Activated naive CD8-positive, alpha-beta T cell treated with anti-CD3 and anti-CD28 coated beads, Interleukin-2, amount 10 ng/mL, durations not matched to agents 7 days and 5 days (primary cell): ENCODE results near the gene CHST11. TPM values are rescaled to one million over a fixed set of nuclear protein-coding genes. Genes with fewer than 3 reads are reported as not detected.
"Not testable (repeated sequence)": the region's sequence is repeated elsewhere in the genome, so short reads cannot be mapped to it uniquely, and the experiment has no call there.

Experiments used
- ATAC-seq: fragments of 150-1000 bp; cut with Tn5 transposase; one replicate; pipeline ENCODE4 v1.10.0; 2021; ENCODE audit warnings: low read depth, moderate library complexity
- POLR2A ChIA-PET: fragments of 350-600 bp; sonication (Branson Sonifier 250); formaldehyde crosslinking; loops from one replicate; lab custom pipeline; 2021; ENCODE audit warnings: antibody characterized with exemption; lab: Charles Lee
- DNase-seq: peaks from one replicate; pipeline ENCODE4 v3.0.0; 2021
- H3K27ac Mint-ChIP-seq: one replicate; pipeline ENCODE4 v1.8.0; 2022; ENCODE audit warnings: mild to moderate bottlenecking, mixed read lengths
- H3K27me3 Mint-ChIP-seq: one replicate; pipeline ENCODE4 v1.8.0; 2022; ENCODE audit warnings: mild to moderate bottlenecking, moderate library complexity, mixed read lengths
- H3K36me3 Mint-ChIP-seq: one replicate; pipeline ENCODE4 v1.8.0; 2021; ENCODE audit warnings: mild to moderate bottlenecking, mixed read lengths
- H3K4me1 Mint-ChIP-seq: one replicate; pipeline ENCODE4 v1.8.0; 2021; ENCODE audit warnings: mixed read lengths
- H3K4me3 Mint-ChIP-seq: one replicate; pipeline ENCODE4 v1.8.0; 2022; ENCODE audit warnings: mild to moderate bottlenecking, moderate library complexity, mixed read lengths
- H3K9me3 Mint-ChIP-seq: one replicate; pipeline ENCODE4 v1.8.0; 2021; ENCODE audit warnings: mixed read lengths
- total RNA-seq, 2 experiments: library from RNA; stranded (reverse); gene quantifications; one replicate each; pipeline ENCODE4 v1.2.3, GENCODE V29; 2021

The CHST11 gene
- total RNA-seq, 2 experiments from 2014 or later, result 64.9 to 72.9 TPM

- H3K36me3 Mint-ChIP-seq, result peaks cover 22% of the 10 kb centered on the region
- POLR2A ChIA-PET, result interaction anchor here (0.6 kb wide), 1 partner anchor 9 kb away, joined by 3 read pairs; no protein-coding TSS in a partner anchor
- H3K9me3 Mint-ChIP-seq, result no peaks in the 10 kb centered on the region
- ATAC-seq, result no peak
- H3K4me3 Mint-ChIP-seq, result no peak overlapping the region
- no peak for DNase-seq
- no peak overlapping the region for H3K27ac Mint-ChIP-seq
- H3K4me1 Mint-ChIP-seq, result peaks cover 26% of the 10 kb centered on the region
- H3K27me3 Mint-ChIP-seq, result no peaks in the 10 kb centered on the region
Observed at GRCh38 chr12:104600790-104601739, 144.3 kb downstream of the CHST11 start.

GRCh38 chr12:104602406-104602805 is 145.7 kb downstream of the CHST11 start:
- ATAC-seq (no peak), DNase-seq (no peak)
- Mint-ChIP-seq H3K4me1 (peaks cover 28% of the 10 kb centered on the region), H3K27me3 (no peaks in the 10 kb centered on the region), H3K36me3 (peaks cover 32% of the 10 kb centered on the region), H3K9me3 (no peaks in the 10 kb centered on the region), H3K4me3 (no peak overlapping the region), H3K27ac (no peak overlapping the region)
- POLR2A ChIA-PET, result no interaction called here

DNA sequence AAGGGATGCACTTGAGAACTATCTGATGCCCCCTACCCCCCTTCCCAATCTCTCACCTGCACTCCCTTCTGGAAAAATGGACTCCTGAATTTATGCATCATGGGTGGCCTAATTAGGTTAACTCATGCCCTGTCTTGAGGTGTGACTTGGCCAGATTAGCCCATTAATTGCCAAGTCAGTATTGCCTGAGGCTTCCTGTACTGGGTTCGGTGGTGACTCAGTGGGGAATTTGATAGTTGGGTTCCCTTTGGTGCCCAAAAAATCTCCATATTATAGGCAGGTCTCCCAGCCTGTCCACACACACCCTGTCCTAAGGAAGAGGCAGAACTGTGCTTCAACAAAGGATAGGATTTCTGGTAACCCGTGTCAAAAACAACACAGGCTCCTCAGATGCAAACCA is 146.1 kb downstream of the CHST11 start:
- ATAC-seq (no peak), DNase-seq (no peak)
- no peaks in the 10 kb centered on the region for H3K27me3 Mint-ChIP-seq
- POLR2A ChIA-PET, result no interaction called here
- no peak overlapping the region for H3K27ac Mint-ChIP-seq
- H3K4me1 Mint-ChIP-seq, result peaks cover 28% of the 10 kb centered on the region
- peaks cover 33% of the 10 kb centered on the region for H3K36me3 Mint-ChIP-seq
- no peaks in the 10 kb centered on the region for H3K9me3 Mint-ChIP-seq
- H3K4me3 Mint-ChIP-seq, result no peak overlapping the region

- Mint-ChIP-seq H3K9me3 (no peaks in the 10 kb centered on the region), H3K4me3 (no peak overlapping the region), H3K36me3 (peaks cover 33% of the 10 kb centered on the region), H3K27me3 (no peaks in the 10 kb centered on the region), H3K4me1 (peaks cover 31% of the 10 kb centered on the region), H3K27ac (peak overlapping the region; percentile 55)
- POLR2A ChIA-PET, result no interaction called here
- ATAC-seq (peak; percentile 25), DNase-seq (no peak)
Observed at GRCh38 chr12:104603545-104603973, 146.8 kb downstream of the CHST11 start.

DNA sequence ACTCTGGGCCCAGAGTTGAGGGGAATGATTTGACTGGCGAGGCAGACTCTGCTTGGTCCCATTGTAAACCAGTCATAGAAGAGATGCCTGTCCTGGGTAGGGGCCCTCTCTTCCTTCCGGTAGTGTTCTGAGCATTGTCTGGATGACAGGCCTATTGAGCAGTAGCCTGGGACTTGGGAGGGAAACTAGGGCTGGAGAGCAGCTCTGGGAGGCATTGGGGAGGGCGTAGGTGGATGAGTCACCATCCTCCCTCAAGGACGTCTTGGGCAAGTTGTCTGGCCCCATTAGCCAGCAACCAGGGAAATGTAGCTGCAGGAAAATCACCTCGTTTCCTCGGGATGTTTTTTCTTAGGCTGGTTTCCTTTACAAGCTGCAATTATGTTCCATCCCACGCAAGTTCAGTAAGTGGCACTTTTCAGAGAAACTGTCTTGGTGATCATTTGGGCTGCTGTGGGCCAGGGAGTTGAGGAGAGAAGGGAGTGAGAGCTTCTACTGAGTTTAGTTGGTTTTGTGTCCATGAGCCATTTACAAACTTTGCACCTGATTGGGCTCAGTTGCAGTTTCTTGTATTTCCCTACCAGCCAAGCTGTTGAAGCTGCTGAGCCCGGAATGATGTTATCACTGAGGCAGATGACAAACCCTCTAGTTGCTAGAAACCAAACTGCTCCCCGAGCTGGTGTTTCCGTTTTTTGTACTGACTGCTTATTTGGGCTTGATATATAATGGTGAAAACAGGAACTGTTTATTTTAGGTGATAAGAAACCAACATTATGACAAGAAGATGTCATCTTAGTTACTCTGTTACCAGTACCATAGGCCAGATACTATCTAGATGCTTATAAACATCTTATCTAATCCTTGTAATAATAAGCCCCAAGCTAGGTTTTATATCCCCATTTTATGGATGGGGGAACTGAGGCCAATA is 147.6 kb downstream of the CHST11 start:
- Mint-ChIP-seq H3K9me3 (no peaks in the 10 kb centered on the region), H3K36me3 (peaks cover 36% of the 10 kb centered on the region), H3K27me3 (no peaks in the 10 kb centered on the region), H3K4me1 (peaks cover 34% of the 10 kb centered on the region), H3K27ac (peak overlapping the region; percentile 55), H3K4me3 (no peak overlapping the region)
- peak; percentile 51 for ATAC-seq
- DNase-seq, result no peak
- POLR2A ChIA-PET, result no interaction called here

DNA sequence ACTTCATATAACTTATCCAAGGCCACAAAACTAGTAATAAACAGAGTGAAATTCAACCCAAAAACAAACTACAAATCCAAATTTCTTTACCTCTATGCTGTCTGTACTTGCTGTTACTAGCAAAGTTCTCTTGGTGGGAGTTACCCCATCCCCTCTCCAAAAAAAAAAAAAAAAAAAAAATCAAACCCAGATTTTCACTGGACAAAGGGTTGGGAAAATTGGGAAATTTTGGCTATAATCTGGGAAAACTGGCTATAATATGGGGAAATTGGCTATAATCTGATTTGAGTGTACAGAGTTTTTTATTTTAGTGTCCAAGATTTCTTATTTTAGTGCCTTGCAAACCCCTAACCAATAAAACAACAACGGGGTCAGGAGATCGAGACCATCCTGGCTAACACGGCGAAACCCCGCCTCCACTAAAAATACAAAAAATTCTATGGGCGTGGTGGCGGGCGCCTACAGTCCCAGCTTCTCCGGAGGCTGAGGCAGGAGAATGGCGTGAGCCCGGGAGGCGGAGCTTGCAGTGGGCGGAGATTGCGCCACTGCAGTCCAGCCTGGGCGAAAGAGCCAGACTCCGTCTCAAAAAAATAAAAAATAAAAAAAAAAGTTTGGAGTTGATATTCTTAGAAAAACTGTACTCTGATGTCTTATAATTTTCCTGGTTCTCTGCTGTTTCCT is 148.4 kb downstream of the CHST11 start:
- peaks cover 36% of the 10 kb centered on the region for H3K36me3 Mint-ChIP-seq
- no peak overlapping the region for H3K4me3 Mint-ChIP-seq
- H3K4me1 Mint-ChIP-seq, result peaks cover 34% of the 10 kb centered on the region
- no peak for DNase-seq
- no peak overlapping the region for H3K27ac Mint-ChIP-seq
- no peak for ATAC-seq
- H3K27me3 Mint-ChIP-seq, result no peaks in the 10 kb centered on the region
- H3K9me3 Mint-ChIP-seq, result no peaks in the 10 kb centered on the region
- POLR2A ChIA-PET, result no interaction called here

DNA sequence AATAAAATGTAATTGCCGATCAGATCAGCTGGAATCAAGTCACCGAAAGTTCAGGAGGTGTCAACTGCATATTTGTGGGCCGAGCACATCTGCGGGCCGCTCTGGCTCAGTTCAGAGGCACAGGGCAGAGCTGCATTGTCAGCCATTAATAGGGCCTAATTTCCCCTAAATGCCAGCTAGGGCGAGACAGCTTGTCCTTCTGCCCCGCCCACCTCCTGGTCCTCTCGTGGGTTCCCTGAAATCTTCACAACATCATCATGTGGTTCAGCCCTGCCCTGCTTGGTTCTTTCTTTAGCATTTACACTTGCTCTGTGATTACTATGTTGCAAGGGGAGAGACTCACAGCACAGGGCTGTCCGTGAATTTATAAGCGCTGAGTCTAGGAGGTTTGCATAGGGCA is 148.9 kb downstream of the CHST11 start:
- Mint-ChIP-seq H3K4me3 (no peak overlapping the region), H3K27ac (no peak overlapping the region)
- no peak for DNase-seq

GRCh38 chr12:104608998-104609397 is 152.2 kb downstream of the CHST11 start:
- H3K4me3 Mint-ChIP-seq, result no peak overlapping the region
- H3K4me1 Mint-ChIP-seq, result peaks cover 26% of the 10 kb centered on the region
- peaks cover 28% of the 10 kb centered on the region for H3K36me3 Mint-ChIP-seq
- DNase-seq, result no peak
- H3K27me3 Mint-ChIP-seq, result no peaks in the 10 kb centered on the region
- H3K9me3 Mint-ChIP-seq, result no peaks in the 10 kb centered on the region
- no peak overlapping the region for H3K27ac Mint-ChIP-seq
- POLR2A ChIA-PET, result no interaction called here
- no peak for ATAC-seq

More for the DNA sequence above, 148.9 kb downstream of the CHST11 start:
- H3K9me3 Mint-ChIP-seq, result no peaks in the 10 kb centered on the region
- POLR2A ChIA-PET, result no interaction called here
- H3K27me3 Mint-ChIP-seq, result no peaks in the 10 kb centered on the region
- H3K36me3 Mint-ChIP-seq, result peaks cover 36% of the 10 kb centered on the region
- no peak for ATAC-seq
- peaks cover 34% of the 10 kb centered on the region for H3K4me1 Mint-ChIP-seq

DNA sequence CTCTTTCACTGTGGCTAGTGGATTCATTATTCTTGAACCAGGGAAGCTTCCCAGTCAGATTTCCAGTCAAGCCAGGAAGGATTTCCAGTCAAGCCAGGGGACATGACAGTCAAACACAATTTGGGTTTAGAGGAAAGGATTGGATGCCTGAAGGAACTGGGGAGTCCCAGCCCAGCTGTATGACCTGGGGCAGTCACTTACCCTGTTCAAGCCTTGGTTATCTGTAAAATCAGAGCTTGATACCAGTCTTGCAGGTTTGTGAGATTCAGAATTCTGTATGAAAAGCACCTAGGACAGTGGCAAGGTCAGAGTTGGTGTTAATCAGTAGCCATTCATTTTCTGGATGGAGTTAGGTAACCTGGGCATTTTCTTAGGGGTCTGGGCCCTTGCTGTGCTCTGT is 152.7 kb downstream of the CHST11 start:
- POLR2A ChIA-PET, result interaction anchor here (1.0 kb wide), 1 partner anchor 8 kb away, joined by 3 read pairs; no protein-coding TSS in a partner anchor
- Mint-ChIP-seq H3K4me3 (no peak overlapping the region), H3K27ac (no peak overlapping the region), H3K27me3 (no peaks in the 10 kb centered on the region), H3K36me3 (peaks cover 29% of the 10 kb centered on the region), H3K9me3 (no peaks in the 10 kb centered on the region), H3K4me1 (peaks cover 22% of the 10 kb centered on the region)
- DNase-seq, result no peak
- ATAC-seq, result no peak

DNA sequence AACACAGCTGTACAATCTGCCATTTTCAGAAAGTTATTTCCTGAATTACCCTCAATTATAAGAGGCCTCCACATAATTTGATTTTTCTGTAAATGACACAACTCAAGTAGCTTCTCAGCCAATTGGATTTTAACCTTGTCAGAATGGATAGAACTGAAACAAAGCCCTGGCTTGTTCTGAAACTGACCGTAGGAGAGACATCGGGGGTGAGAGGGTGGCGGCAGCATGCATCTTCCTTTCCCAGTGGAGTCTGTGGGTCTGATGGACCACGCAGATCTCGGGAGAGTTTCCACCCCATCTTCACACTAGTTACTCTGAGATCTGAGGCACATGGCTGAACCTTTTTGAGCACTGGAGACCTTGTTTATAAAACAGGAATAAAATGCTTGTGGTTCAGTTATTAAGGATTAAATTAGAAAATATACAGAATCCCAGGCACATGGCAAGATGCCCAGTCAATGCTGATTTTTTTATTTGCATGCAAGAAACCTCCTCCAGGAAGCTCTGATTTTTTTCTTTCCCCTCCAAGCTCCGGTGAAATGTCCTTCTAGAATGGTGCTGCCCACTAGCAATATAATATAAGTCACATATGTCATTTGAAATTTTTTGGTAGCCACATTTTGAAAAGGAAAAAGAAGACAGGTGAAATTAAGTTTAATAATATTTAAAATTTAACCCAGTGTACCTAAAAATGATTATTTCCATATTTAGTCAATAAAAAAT is 153.9 kb downstream of the CHST11 start:
- POLR2A ChIA-PET, result interaction anchor here (1.0 kb wide), 1 partner anchor 9 kb away, joined by 3 read pairs; no protein-coding TSS in a partner anchor
- DNase-seq, result no peak
- Mint-ChIP-seq H3K9me3 (no peaks in the 10 kb centered on the region), H3K27ac (no peak overlapping the region), H3K27me3 (no peaks in the 10 kb centered on the region), H3K4me1 (peaks cover 22% of the 10 kb centered on the region), H3K4me3 (no peak overlapping the region), H3K36me3 (peaks cover 31% of the 10 kb centered on the region)
- ATAC-seq, result no peak

- Mint-ChIP-seq H3K27me3 (no peaks in the 10 kb centered on the region), H3K36me3 (peaks cover 25% of the 10 kb centered on the region), H3K4me1 (peaks cover 20% of the 10 kb centered on the region), H3K27ac (no peak overlapping the region), H3K9me3 (no peaks in the 10 kb centered on the region), H3K4me3 (no peak overlapping the region)
- ATAC-seq (no peak), DNase-seq (no peak)
- POLR2A ChIA-PET, result no interaction called here
Observed at GRCh38 chr12:104611671-104612070, 154.9 kb downstream of the CHST11 start.

DNA sequence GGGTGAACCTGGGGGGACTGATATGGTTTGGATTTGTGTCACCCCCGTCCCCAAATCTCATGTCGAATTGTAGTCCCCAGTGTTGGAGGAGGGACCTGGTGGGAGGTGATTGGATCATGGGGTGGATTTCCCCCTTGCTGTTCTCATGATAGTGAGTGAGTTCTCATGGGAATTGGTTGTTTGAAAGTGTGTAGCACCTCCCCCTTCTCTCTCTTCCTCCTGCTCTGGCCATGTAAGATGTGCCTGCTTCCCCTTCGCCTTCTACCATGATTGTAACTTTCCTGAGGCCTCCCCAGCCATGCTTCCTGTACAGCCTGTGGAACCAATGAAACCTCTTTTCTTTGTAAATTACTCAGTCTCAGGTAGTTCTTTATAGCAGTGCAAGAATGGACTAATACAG is 156.6 kb downstream of the CHST11 start:
- H3K4me3 Mint-ChIP-seq, POLR2A ChIA-PET, H3K9me3 Mint-ChIP-seq, H3K27me3 Mint-ChIP-seq, ATAC-seq, DNase-seq: not testable (repeated sequence)
- Mint-ChIP-seq H3K4me1 (peaks cover 16% of the 10 kb centered on the region), H3K36me3 (peaks cover 22% of the 10 kb centered on the region), H3K27ac (peak overlapping the region; percentile 35)
